Measurements from ENCODE around the gene MALL.
"Not testable (repeated sequence)": the region's sequence is repeated elsewhere in the genome, so short reads cannot be mapped to it uniquely, and the experiment has no call there.

Gene MALL

DNA sequence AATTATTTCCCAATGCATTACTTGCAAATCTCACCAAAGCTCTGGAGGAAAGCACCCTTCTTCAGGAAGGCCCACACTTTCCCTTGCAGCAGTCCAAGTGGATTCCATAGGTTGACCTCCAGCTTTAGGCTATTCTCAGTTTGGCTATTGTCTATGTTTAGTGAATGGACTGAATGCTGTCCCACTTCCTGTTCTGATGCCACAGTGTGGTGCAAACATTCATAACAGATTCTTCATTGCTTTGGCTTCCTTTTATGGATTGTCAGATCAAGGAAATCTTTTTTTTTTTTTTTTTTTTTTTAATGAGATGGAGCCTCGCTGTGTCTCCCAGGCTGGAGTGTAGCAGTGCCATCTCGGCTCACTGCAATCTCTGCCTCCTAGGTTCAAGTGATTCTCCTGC, 55.1 kb downstream of the MALL start:
- intact Hi-C loops (cut with DNase I), result not testable (repeated sequence)

DNA sequence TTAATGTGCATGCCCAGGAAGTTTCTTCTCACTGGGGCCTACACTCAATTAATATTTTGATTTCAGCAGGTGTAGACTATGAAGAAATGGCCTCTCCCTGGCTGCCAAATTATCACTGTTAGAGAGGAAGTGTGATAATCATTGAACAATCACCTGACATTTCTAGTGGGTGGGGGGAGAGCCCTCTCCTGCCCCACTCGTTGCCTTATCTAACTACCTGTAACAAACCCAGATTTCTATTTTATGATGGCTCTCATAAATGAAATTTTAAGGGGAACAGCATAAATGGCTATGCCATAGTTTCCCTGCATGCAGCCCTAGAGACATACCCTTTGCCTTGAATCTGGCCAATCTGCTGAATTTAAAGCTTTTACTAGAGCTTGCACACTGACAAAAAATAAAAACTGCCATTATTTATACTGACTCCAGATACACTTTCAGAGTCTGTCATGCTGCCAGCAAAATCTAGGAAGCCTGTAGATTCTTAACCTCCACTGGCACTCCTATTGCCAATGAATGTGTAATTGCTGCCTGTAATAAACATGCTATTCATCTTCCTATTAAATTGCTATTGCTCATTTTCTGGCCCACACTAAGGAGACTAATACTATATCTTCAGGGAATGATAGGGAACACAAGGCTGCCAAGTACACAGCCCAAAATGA, 55.8 kb downstream of the MALL start:
- DNase-seq, result not testable (repeated sequence)

More for the DNA sequence above, 55.1 kb downstream of the MALL start:
- not testable (repeated sequence) for DNase-seq

DNA sequence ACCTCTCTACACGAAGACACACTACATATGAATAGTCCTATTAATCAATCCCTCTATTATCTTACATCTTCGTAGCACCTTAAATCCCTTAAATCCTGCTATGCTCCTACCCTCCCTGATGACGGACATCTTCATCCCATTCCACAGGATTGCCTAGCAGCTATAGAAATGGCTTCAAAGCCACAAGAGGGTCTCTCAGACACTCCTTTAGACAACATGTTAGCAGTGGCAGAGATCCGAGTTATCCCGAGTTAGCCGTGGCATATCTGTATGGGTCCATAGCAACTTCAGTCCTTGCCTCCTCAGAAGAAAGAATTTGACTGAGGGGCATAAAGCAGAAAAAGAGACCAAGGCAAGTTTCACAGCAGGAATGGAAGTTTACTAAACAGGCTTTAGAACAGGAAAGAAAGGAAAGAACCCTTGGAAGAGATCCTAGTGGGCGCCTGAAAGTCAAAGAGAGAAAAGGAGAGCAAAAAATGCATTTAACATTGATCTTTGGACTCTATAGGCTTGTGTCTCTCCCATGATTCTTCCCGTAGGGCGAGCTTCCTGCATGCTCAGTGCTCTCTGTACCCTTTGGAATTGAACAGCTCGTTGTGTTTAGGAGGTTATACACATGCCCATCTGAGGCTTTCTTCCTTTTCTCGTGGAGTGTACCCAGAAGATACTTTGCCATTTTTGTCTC, 56.5 kb downstream of the MALL start:
- intact Hi-C loops (cut with DNase I); DNase-seq: not testable (repeated sequence)

More for the DNA sequence above, 55.8 kb downstream of the MALL start:
- intact Hi-C loops (cut with DNase I), result not testable (repeated sequence)

DNA sequence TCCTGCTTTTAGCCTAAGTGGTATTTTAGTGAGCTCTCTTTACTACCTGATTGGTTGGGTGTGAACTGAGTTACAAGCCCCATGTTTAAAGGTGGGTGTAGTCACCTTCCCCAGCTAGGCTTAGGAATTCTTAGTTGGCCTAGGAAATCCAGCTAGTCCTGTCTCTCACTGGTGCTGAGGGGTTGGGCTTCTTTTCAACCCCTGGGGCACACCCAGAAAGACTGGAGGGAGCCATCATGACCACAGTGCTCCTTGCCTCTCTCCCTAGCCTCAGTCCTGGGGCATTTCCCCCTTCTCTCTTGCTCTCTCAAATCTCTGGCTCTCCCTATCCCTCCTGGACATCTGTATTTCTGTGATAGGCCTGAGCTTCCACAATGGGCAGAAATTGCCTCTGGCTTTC, 57.6 kb downstream of the MALL start:
- intact Hi-C loops (cut with DNase I); DNase-seq: not testable (repeated sequence)

DNA sequence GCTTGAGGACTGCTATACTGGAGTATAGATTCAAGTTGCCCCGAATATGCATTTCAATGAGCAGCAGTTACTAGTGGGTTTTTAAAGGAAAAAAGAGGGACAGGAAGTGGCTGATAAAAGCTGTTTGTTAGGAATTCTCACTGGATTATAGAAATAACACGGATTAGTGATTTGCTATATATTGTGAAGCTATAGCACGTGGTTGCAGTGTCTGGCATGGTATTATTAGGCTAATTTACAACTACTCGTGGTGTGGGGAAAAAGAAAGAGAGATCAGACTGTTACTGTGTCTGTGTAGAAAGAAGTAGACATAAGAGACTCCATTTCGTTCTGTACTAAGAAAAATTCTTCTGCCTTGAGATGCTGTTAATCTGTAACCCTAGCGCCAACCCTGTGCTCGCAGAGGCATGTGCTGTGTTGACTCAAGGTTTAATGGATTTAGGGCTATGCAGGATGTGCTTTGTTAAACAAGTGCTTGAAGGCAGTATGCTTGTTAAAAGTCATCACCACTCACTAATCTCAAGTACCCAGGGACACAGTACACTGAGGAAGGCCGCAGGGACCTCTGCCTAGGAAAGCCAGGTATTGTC, 59.7 kb downstream of the MALL start:
- intact Hi-C loops (cut with DNase I); DNase-seq: not testable (repeated sequence)

DNA sequence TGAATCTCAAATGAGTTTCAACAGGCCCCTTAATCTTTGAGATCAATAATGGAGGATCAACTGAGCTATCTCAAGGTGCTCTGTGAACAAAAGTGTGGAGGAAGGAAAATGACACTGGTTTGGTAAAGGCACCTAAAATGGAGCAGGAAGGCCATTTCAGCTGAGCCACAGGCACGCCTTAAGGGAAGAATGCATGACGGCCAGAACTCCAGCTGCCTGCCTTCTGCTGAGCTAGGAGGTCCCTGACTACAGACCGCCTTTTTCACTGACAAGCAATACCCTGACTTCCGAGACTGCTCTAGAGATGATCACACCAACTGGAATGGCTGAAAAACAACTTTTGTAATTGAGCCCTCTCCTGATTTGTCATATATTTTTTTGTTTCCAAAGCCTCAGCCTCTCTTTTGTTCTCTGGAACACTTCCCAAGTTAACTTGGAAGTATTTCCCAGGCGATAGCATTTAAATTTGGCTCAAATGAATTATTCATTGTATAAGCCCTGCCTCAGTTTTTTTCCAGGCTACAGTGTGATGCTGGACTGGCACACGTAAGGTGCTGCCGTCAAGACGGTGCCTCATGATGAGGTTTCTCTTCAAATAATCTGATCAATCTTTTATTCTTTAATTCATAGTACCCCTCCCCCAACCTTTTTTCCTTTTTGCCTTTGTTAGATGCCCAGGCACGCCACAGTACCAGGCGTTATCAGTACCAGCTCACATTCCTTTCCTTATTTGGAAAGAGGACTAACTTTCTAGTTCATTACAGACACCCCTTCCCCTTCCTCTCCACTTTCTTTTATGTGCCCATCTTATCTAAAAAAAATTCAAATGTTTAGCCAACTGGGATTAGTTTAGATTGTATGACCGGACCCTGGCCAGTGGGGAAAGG, 60.9 kb downstream of the MALL start:
- intact Hi-C loops (cut with DNase I), result not testable (repeated sequence)
- DNase-seq, result peak in 3 of 42 donors; percentile 2 to 33 (median 32)

DNA sequence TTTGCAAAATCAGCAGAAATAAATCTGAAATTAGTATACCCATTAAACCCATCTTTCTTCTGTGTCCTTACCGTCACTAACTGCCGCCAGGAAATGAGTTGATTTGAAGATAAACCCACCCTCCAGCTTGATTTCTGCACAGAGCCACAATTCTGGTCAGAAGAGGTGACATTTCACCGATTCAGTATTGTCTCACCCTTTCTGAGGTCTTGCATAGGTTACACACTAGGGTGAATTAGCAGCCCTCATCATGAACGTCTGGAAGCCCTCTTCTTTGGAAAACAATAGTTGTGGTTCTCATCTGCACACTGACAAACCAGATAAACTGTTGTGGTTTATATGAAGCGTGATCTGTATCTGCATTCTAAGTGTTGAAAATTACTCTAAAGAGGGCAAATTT, 61.9 kb downstream of the MALL start:
- intact Hi-C loops (cut with DNase I); DNase-seq: not testable (repeated sequence)

DNA sequence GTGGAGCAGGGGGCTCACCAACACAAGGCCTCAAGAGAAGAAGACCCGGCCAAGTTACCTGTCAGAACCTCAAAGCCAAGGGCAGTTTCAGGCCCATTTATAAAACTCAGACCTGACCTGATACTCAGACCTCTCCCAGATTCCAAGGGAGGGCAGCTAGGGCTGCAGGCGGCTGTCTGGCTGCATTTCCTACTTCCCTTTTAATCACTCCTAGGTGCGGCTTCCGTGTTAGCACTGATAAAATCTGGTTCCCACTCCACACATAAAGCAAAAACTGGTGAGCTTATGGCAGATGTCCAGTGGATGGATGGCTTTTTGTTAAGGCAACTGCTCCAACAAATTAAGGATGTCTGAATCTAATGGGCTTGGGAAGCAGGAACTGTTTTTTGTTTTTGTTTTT, 63.5 kb downstream of the MALL start:
- intact Hi-C loops (cut with DNase I); DNase-seq: not testable (repeated sequence)

DNA sequence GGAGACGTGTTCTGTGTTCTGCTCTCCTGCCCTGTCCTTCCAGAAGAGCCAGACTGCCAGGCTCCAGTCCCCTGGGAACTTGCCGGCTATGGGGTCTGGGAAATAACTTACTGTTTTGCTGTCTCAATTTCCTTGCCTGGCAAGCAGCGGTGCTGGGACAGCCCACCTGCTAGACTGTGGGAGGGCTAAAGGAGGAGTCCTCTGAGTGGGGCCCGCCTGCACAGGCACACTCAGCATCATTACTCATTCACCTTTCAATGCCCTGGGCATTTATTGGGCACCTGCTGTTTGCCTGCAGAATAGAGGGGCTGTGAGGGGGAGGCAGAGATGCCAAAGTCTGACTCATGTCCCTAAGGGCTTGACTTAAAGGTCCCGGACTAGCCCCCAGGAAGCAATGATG, 65.4 kb downstream of the MALL start:
- DNase-seq; intact Hi-C loops (cut with DNase I): not testable (repeated sequence)

DNA sequence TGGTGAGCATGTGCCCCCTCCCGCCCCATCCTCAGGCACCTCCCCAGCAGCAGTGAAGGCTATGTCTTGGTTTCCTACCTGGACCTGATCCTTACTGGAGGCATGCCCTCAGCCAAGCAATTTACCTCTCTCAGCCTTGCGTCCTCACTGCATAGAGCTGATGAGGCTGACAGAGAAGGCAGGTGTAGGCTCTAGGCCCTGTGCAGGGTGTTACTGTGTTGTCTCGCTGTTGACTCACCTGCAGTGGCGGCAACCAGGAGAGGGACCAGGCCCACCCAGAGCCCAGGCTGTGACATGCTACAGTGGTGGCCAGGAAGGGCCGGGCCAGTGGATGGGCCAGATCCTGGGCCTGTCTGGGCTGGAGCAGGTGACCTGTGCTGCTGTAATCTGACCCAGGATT, 65.9 kb downstream of the MALL start:
- intact Hi-C loops (cut with DNase I); DNase-seq: not testable (repeated sequence)

DNA sequence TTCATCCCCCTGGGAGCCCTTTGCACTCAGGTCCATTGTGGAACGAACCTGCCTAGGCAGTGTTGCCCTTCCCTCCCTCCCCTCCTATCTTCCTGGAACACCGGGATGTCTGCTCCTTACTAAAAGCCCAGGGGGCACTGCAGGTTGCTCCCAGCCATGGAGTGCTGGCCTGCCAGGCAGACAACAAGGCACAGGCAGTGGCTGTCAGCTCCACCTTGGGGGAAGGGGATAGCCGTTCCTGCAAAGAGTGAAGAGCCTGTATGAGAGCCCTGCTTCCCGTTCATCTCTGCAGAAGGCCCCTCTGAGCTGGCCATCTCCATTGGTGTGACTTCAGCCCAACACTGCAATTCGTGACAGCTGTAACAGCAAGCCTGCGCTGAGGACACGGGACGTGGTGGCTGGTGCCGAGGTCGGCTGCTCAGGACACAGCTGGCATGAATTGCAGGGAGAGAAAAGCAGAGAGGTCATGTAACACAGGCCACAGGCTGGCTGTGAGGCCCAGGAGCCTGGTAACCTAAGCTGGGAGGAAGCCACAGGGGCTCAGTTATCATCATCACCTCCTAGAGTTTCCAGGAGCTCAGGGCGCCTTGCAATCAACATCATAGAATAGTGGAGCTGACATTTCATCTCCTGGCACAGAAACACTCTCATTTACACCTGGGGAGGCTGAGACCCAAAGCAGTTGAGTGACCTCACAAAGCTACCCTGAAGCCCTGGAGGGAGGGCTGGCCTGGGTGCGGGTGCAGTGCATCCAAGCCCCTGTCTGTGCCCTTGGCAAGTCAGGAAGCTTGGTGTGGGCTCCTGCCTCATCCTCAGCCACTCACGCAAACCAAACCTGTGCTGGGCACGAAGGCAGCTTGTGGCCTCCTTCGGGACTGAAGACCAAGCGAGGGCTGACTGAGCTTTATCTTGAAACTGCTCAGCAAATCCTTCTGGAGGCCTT, 67.1 kb downstream of the MALL start:
- intact Hi-C loops (cut with DNase I), result not testable (repeated sequence)
- DNase-seq, result peak in 5 of 42 donors; percentile 0 to 20 (median 9)

DNA sequence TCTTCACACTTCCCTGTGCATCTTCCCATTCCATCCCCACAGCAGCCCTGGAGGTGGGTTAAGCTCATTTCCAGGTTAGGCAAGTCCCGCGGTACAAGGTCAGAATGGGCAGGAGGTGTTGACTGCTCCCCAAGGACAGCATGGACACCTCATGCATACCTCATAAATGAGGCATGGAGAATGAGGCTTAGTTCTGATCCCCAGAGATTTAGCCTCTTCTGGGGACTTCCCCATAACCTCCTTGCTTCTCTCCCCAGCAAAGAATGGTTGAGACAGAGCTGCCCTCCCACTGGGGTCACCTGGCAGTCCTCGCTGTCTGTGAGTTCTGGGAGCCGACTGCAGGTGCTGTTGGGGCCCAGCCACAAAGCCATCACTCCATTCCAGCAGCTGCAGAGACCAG, 68.4 kb downstream of the MALL start:
- DNase-seq; intact Hi-C loops (cut with DNase I): not testable (repeated sequence)

DNA sequence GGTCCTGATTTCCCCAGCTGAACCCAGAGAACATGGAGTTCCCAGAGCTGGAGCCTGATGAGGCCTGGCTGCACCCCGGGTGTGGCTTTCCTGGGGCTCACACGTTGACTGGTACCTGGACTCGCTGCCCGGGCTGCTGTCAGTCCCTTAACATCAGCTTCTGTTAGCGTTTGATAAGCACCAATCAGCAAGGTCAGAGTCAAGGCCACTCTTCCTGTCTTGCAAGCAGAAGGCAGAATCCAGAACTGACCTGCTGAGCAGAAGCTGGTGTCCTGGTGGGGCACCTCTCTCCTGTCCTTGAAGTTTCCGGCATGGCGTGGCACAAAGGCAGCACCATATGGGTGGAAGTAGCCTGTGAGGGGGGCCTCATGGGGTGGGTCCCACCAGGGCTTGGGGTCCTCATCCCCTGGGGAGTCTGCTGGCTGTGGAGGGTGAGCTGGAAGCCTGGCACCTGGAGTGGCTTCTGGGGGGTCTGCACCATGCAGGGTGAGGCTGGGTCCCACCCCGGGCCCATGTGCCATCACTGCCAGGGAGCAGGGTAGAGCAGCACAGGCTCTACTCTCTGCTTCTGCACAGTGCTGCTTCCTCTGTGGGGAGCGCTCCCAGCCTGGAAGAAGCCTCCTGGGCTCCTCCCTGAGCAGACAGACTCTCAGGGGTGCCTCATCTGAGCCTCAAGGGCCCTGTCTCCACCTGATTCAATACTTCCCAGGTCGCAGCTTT, 73.5 kb downstream of the MALL start:
- intact Hi-C loops (cut with DNase I); DNase-seq: not testable (repeated sequence)

DNA sequence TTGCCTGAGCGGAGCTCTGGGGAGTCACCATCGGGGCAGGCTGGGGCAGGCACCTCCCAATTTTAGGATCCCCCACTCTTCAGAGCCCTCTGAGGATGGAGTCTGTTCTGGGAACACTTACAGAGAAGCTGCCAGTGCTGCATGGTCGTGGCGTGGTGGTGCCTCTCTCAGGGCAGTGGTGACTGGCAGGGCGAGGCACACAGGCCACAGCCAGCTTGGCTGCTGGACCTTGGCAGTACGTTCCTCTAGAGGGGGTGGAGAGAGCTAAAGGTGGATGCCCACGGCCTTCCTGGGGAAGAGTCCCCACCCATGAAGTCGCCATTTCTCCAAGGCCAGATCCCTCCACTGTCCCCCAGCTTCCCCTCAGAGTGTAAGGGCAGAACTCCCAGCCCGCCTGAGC, 78.3 kb downstream of the MALL start:
- intact Hi-C loops (cut with DNase I); DNase-seq: not testable (repeated sequence)

DNA sequence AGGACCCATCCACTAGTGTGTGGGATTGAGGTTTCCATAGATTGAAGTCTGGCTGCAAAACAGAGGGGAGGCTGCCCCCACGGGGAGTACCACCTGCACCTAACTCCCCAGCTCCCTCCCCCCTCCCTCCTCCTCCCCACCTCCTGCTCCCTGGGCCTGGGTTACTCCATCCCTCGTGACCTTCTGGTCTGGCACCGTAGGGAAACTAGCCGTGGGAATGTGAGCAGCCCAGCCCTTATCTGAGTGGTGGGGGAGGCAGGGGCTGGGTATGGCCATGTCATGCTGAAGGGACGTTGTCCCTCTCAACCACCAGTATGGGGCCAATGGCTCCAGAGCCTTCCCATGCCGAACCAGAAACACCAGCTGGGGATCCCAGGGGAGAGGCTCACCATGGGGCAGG, 80.2 kb downstream of the MALL start:
- DNase-seq; intact Hi-C loops (cut with DNase I): not testable (repeated sequence)

DNA sequence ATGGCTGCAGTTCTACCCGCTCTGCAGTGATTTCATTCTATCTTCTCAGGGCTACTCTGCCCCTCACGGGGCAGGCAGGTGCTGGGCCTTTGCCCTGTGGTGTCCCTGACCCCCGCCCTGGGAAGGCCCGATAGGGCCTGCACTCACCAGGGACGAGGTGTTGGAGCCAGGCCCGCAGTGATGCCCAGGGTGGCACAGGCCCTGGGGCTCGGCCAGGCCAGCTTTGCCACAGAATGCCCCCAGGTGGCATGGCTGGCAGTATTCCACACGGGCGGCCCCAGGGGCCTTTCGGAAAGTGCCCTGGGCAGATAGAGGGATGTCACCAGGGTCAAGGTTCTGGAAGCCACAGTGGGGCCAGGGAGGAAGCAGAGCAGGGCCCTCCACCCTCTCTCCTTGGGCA, 80.7 kb downstream of the MALL start:
- intact Hi-C loops (cut with DNase I), result not testable (repeated sequence)
- peak in 5 of 42 donors; percentile 1 to 30 (median 5) for DNase-seq
